Suppressor macrophage treated with lipopolysaccharide for 1 hour (primary cell): ENCODE measurements around the gene NGFR.
A peak's percentile ranks its signal among the peaks of the same experiment; 100 is the strongest.

Source experiments
- DNase-seq, 3 donors: peaks; one replicate each; pipeline ENCODE4 v3.0.0-alpha.2; 2020 to 2022

The NGFR gene, protein sequence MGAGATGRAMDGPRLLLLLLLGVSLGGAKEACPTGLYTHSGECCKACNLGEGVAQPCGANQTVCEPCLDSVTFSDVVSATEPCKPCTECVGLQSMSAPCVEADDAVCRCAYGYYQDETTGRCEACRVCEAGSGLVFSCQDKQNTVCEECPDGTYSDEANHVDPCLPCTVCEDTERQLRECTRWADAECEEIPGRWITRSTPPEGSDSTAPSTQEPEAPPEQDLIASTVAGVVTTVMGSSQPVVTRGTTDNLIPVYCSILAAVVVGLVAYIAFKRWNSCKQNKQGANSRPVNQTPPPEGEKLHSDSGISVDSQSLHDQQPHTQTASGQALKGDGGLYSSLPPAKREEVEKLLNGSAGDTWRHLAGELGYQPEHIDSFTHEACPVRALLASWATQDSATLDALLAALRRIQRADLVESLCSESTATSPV

DNA sequence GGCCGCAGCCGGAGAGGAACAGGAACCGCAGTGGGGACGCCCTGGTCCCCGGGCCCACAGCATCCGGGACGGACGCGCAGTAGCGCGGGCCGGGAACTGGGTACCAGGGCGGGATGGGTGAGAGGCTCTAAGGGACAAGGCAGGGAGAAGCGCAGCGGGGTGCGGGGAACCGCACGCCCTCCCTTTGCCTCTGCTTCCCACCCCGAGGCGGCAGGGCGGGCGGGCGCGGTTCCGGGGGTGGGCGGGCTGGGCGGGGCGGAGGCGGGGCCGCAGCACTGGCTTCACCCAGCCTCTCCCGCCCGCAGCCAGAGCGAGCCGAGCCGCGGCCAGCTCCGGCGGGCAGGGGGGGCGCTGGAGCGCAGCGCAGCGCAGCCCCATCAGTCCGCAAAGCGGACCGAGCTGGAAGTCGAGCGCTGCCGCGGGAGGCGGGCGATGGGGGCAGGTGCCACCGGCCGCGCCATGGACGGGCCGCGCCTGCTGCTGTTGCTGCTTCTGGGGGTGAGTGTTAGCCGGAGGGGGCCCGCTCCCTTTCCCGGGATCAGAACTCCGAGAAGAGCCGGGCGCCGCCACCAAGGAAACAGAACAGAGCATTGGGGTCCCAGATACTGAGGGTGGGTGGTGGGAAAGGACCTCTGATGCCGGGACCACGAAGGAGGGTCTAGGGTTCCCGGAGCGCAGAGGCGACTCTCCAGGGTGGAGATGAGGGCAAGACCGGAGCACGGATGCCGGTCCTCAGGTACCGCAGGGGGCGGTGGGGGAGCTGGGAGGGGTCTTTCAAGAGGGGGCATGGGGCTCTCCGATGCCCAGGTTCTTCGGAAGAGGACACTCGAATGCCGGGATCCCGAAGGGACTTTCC, at the start of gene NGFR:
TSS of gene NGFR (plus strand) at position 308 of the 856 bp plus-strand sequence. CDS start at position 433, 125 bp downstream.
- peak; percentile 49 to 69 (median 59) for DNase-seq

DNA sequence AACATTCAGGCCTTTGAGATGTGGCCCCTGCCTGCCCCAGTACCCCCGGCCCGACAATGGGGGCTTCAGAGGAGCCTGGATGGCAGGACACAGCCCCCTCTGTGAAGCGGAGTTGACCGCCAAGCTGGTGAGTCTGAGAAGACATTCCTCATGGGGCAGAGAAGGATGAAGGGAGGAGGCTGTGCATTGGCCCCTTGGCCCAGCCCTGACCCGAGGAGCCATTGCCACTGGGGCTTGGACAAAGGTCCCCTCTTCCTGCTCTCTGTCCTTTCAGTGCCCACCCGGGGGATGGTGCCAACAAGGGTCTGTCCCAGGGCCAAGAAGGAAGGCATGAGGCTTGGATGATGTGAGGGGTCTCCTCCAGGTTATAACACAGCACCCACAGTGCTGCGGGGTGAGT, 49.5 kb upstream of the NGFR start:
- DNase-seq, result no peak

DNA sequence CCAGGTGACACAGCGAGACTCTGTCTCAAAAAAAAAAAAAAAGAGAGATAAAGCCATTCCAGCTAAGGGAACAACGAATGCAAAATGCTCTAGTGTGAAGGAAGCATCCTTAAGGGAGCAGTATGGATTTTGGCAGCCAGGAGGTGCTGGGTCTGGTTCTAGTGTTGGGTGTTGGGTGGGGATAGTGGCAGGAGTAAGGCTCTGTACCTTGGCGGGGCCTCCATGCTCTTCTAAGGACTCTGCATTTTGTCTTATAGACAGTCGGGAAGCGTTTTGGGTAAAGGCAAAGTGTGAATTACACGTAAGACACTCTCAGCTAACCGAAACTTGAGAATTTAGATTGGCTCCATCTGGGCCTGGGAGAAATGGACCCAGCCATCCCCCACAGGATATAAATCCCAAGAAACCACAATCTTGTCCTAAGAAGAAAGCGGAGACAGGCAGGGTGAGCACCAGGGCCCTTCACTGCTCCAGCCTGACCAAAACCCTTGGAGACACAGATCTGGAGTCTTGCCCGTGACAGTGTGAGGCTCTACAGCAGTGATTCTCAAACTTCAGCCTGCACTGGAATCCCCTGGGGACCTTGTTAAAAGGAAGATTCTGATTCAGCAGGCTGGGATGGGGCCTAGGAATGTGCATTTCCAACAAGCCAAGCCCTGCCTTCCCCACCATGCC, 47.3 kb upstream of the NGFR start:
- DNase-seq, result no peak

DNA sequence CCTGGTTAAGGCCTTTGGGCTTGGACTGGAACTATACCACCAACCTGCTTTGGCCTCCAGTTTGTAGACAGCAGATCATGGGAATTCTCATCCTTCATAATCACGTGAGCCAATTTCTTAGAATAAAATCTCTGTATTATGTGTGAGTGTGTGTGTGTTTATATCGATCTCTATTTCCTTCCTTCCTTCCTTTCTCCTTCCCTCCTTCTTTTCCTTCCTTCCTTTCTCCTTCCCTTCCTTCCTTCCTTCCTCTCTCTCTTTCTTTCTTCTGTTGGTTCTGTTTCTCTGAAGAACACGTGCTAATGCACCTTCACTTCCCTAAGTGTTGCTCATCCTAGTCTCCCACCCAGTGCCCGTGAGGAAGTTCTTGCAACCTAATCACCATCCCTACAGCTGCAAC, 44.9 kb upstream of the NGFR start:
- DNase-seq, result no peak

DNA sequence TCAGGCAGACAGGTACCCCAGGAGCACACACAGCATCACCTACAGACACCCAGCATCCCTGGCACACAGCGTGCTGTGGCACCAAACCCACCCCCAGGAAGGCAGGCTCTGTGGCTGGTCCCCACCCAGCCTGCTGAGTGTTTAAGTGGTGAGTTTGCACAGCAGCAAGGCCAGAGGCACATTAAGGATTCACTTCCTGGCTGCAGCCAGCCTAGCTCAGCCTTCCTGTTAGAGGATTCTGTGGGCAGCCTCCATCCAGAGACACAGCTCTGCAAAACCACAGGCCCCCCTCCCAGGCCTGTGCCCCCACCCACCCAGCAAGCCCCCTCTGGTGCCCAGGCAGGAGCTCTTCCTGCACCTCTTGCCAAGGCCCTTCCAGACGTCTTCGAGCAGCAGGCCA, 44.4 kb upstream of the NGFR start:
- DNase-seq, result no peak

DNA sequence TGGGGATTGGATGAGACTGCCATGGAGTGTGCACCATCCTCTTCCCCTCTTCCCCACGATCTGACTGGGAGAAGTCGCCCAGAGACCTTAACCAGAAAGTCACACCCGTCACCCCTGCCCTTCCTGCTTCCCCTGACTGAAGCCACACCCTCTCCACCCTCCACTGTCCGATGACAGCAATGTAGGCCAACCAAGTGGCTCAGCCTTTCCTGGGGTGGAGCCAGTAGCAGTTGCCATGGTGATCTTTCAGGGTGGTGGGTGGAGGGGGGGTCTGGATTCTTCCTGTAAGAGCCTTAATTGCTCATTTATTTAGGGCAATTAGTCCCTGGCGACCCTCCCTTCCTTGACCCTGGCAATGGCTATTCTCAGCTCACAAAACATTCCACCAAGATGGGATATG, 42.9 kb upstream of the NGFR start:
- no peak for DNase-seq

DNA sequence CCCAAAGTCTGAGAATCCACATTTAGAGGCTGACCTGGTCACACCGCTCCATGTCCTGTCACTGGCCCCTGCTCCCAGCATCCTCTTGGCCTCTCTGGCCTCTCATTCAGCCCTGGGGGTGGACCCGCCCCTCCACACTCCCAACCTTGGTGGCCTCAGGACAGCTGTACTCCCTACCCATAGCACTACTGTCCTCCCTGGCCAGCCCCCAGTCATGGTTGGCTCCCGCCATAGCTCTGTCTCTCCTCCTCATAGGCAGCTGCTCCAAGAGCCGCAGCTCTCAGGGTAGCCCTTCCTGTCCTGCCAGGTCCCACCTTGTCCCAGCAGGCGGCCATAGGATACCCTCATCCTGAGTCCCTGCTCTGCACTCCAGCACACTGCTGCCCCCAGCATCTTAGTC, 42.4 kb upstream of the NGFR start:
- DNase-seq, result no peak

DNA sequence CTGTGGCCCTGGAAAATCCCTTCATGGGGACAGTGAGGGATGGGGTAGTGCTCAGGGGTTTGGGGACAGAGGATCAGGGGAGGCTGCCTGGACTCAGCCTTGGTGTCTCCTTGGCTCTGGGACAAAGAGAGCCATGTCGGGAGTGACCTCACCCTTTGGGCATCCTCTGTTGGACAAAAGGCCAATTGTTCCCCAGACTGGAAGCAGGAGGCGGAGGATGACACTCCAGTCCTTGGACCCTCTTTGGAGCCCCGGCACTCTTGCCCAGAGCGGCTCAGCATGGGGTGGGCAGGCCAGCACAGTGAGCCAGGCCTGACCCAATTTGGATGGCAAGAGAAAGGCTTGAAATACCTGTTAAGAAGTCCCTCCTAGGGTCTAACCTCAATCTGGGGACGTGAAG, 41.0 kb upstream of the NGFR start:
- no peak for DNase-seq

DNA sequence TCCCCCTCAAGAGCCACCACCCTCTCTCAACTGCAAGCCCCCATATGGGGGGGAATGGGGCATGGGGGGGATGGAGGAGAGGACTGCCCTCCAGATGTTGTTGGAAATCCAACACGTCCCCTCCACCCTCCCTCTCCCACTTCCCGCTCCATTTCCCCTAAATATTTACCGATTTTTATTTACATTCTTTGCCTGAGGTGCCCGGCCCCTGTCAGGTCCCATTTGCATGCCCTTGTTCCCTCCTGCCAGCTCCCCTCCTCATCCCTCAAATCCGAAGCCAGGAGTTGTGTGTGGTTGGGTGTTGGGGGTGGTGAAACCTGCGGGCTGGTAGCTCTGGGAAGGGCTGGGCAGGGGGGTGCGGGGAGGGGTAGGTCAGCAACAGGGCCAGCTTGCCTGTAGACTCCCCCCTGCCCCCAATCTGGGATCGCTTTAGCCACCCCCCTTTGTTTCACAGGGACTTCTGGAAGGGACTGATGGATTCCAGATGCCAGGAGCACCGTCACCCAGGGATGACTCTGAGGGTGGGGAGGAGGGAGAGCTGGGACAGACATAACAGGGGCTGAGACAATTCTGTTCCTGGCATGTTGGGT, 39.7 kb upstream of the NGFR start:
- DNase-seq, result no peak

DNA sequence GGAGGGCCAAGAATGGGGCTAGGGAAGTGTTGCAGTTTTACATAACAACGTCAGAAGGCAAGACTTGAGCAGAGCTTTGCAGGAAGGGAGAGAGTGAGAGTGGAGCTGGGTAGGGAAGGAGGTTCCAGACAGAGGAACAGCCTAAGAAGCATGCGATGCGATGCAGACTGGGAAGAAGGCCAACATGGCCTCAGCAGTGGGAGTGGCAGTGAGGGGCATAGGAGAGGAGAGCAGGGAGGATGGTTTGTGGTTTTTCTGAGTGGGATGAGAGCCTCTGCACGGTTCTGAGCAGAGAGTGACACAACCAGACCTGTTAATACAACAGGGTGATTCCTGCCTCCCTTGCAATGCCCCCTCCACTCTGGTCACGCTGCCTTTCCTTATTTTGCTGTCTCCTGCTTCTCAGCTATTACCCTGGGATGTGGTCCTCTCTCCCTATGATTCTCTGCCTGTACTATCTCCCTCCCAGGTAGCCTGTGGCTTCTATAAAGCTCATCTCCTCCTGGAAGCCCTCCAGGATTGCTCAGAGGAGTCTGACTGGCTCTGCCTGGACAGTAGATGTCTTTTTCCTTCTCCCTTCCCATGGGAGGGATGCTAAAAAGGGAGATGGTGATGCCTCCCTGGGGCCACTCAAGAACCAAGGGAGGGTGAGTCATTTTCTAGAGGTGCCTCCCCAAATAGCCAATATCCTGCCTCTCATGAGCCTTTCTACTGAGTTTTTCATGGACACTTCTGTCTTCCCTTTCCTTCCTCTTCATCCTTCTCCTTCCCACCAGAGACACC, 38.7 kb upstream of the NGFR start:
- DNase-seq, result no peak

DNA sequence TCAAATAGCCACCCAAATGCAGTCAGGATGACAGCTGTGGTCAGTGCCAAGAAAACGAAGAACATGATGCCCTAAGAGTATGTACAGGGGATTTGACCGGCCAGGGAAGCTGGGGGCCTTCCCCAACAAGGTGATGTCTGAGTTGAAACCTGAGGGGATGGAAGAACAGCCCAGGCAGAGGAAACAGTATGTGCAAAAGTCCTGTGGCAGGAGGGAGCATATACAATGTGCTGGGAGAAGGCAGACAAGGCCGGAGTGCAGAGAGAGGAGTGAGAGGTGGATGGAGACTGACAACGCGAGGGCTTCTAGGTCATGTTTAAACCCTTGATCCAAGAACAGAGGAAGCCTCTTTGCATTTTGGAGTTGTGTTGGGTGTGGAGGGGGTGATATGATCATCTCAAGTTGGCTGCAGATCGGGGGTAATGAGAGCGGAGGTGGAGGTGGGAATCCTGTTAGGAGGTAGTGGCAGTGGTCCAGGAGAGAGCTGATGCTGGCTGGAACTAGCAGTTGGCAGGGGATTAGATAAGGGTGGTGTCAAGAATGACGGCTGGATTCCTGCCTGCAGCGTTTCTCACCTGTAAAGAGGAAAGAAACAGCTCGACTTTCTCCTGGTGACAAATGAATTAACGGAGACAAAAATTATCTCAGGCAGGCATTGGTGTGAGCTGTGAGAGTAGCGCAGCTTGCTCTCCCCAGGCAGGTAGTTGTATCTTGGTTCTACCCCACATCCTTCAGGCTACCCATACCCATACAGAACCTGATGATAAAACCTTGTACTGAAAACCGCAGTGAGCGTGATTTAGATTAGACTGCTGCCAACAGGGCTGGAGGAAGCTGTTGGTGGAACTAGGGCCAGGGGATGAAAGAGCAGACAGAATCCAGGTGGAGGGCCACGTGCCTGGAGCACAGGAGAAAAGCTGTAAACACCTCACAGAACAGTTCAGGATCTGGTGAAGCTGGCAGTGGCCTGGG, 37.2 kb upstream of the NGFR start:
- no peak for DNase-seq

DNA sequence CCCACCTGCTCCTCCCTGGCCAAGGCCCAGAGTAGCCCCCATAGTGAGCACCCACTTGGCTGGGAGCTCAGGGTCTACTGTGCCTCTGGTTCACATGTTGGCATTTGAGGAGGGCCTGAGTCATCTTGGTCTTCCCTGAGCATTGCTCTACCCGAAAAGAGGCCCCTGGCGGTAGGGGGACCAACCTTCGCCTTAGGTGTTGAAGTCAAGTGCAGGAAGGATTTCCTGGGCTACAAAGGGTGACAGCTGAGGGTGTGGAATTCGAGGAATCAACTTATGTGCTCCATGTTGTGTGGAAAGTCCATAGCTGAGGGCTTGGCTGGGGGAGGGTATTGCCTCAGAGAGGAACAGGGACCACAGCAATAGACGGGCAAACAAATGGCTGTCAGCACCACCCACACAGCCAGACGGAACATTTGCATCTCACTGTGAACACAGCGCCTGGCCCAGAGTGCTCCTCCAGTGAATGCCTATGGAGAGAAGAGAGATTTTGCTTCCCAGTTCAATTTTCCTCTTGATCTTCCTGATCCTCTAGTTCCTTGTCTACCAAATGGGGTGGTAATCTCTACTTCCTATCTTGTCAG, 35.6 kb upstream of the NGFR start:
- peak in 2 of 3 donors; percentile 8 to 28 for DNase-seq

DNA sequence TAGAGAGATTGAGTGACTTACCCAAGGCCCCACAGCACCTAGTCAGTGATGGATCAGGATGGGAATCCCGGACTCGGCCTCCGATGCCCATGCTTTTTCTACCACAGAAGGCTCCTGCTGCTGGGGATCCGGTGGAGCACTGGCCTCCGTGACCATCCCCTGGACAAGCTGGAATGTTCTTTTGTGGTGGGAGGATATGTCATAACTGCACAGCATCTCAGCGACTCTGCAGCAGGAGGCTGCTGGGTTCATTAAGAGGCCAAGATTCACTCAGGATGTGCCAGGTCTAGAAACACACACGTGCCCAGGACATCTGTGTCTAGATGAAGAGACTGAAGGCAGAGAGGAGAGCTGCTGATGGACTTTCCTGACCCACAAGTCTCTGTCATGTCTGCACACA, 34.7 kb upstream of the NGFR start:
- no peak for DNase-seq

DNA sequence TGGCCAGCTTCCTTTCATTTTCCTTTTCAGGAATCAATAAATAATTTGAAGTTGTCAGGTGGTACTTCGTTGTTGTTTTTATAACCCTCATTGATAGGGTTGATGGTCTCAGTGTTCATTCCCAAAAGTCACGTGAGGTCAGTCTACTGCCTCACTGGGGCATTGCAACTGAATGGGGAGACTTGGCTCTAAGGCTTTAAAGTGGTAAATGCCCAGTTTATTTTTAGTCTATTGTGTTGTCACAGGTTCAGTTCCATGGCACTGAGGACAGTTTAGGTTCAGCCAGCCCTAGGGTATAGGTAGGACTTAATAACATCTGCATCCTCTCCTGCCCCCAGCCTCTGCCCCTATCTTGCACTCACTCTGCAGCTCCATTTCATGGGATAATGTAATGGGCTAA, 33.5 kb upstream of the NGFR start:
- DNase-seq, result no peak

DNA sequence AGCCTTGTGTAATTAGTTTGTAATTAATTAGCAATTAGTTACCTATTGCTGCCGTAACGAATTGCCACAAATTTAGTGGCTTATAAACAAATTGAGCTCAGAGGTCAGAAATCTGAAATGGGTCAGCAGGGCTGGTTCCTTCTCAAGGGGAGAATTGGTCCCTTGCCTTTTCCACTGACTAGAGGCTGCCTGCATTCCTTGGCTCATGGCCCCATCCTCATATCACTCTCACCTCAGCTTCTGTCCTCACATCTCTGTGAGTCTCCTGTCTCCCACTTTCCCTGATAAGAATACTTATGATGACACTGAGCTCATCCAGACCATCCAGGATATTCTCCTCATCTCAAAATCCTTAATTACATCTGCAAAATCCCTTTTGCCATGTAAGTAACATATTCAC, 31.0 kb upstream of the NGFR start:
- DNase-seq, result no peak

DNA sequence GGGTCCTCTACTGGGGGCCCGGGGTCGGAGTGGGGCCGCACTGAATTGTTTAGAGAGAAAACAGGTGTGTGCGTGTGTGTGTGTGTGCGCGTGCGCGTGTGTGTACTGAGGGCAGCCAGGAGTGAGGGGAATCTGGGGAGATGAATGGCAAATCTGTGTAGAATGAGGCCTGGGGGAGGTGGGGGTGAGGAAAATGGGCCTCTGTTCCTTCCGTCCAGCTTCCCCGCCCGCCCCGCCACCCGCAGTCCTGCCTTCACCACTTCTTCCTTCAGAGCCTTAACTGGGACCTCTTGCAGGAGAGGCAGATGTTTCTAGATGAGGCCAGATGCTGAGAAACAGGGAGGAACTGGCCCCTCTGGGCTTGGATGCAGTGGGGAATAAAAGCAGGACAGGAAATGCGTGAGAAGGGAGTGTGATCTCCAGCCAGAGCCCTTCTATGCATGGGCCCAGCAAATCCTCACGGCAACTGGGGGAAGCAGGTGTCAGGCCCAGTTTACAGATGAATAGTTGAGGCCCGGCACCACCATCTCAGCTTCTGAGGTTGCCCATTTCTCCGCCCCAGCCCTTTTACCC, 29.7 kb upstream of the NGFR start:
- no peak for DNase-seq

DNA sequence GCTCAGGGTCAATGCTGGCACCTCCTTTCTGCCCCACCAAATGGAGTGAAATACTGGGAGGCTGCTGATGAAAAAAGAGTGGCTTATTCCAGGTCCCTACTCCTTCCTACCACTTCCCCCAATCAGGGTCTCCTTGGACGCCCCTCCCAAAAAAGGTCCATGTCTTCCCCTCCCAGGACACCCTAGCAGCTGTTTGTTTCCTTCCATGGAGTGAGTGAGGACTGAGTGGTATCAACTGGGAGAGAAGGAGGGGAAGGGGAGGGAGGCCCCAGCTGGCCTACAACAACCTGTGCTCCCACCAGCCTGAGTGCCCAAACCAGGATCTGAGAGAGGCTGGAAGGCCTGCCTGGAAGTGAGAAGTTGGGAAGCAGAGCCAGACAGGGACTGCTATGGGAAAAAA, 28.7 kb upstream of the NGFR start:
- no peak for DNase-seq

DNA sequence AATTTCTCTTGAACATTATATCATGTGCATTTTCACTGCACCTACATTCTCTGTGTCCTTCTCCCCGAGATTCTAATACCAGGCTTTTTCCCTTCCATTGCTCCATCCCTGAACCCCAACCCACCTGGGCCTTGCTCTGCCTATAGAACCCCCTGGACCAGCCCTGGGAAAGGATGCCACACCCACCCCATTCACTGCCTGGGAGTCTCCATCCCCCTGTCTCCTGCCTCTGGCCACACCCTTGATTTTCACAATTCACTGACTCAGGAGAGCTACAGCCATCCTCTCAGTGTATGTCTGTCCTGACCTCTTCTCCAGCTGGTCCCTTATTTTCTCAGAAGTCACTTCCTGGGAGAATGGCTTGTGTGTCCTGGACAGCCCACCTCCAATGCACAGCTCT, 27.9 kb upstream of the NGFR start:
- DNase-seq, result no peak

DNA sequence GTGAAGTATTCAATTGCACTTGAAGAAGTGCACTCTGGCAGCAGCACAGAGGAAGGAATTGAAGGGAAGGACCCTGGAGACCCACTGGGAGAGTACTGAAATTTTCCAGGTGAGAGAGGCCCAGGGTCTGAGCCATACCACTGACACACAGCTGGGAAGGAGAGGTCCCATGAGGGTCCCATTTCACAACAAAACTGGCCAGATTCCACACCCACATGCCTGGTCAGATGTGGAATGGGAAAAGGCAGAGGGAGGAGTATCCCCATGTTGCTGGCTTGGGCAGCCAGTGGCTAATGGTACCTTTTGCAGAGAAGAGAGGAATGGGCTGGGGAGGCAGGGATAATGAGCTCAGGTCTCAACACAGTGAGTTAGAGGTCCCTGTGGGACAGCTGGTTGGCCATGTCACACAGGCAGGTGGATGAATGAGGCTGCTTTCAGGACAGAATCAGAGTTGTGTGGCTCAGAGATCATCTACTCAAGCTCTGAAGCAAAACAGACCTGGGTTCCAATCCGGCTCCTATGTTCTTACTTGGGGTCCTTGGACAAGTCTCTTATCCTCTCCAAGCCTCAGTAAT, 26.2 kb upstream of the NGFR start:
- no peak for DNase-seq
